SK-MEL-5 (cell line): ENCODE measurements around the gene JOSD2. TPM values are rescaled to one million over a fixed set of nuclear protein-coding genes. Genes with fewer than 3 reads are reported as not detected.
"Not testable (repeated sequence)": the region's sequence is repeated elsewhere in the genome, so short reads cannot be mapped to it uniquely, and the experiment has no call there.

Experiments used
- DNase-seq: peaks from one replicate; pipeline ENCODE4 v3.0.0-alpha.2; 2016; ENCODE audit warnings: low read depth, low spot score
- in situ Hi-C: cut with HindIII; loops from 2 replicates; pipeline ENCODE4 v1.10.0; 2016; ENCODE audit warnings: low sequenced_read_pairs, high pct_unique_total_duplicates, low pct_unique_long_range_greater_than_20kb
- total RNA-seq: library from RNA; depleted of rRNA; stranded (reverse); fragments of >200 nt; shearing (Covaris generic); gene quantifications from 2 replicates; pipeline ENCODE4 v1.2.3, GENCODE V29; 2014

JOSD2 gene
- total RNA-seq, 1 experiment from 2014 or later = 29.0 TPM

GRCh38 chr19:50549059-50549926 is 38.3 kb upstream of the JOSD2 start:
- DNase-seq = no peak
- in situ Hi-C loops = no loop called here

GRCh38 chr19:50548191-50549058 is 37.4 kb upstream of the JOSD2 start:
- DNase-seq = no peak
- in situ Hi-C loops = no loop called here

DNA sequence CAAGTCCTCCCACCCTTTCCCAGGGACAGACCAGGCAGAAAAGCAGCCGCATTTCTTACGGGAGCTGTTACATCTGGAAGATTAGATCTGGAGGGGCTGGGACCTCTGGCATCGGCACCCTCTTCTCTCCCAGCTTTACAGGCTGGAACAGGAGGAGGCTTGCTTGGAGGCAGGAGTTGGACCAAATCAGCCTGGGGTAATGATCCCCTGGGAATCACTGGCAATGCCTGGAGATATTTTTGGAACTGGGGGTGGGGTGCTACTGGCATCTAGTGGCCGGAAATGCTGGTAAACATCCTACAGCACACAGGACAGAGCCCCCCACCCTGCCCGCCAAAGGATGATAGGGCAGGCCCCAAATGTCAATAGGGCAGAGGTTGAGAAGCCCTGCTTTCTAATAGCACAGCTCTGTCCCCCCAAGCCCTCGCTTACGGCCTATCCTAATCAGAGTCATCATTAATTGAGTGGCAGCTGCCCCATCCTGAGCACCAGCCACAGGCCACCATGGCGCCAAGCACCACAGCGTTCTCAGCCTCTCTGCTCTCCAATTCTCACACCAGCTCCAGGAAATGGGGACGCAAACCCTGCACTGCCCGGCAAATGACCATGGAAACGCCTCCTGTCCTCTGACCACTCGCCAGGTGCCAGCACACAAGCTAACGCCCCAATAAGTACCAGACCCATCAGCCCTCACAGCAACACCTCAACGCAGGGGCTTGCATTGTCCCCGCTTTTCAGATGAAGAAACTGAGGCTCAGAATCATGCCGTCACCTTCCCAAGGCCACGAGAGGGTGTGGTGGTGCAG is 36.6 kb upstream of the JOSD2 start:
- no peak for DNase-seq
- in situ Hi-C loops = no loop called here

DNA sequence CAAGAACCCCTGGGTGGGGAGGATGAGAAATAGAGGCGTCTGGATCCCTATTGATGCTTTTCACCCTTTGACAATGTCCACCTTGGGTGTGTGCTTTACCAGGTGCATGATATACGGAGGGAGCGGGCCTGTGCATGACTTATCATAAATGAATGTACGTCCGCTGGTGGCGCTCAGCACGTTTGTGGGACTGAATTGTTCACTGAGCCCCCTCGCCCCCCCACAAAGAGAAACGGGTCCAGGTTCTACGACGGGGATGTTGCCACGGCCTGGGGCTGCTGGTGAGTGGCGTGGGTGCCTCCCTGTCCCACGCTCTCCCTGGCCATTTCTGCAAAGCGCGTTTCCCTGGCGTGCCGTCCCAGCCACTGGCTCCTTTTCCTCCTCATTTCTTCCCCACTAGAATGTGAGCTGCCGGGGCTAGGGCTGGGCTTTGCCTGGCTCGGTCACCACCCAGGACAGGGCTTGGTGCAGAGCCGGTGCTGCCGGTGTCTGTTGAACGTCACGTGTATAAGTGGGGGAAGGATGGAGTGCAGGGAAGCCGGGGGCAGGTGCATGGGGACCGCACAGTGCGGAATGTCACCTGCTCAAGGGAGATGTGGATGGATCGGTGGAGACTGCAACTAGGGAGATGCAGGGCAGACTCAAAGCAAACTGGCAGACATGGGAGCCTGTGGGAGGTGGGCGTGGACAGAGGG is 35.7 kb upstream of the JOSD2 start:
- in situ Hi-C loops = no loop called here
- DNase-seq = no peak

- in situ Hi-C loops = no loop called here
- no peak for DNase-seq
These were observed 32.0 kb upstream of the JOSD2 start for GRCh38 chr19:50542943-50543342.

- in situ Hi-C loops = no loop called here
- peak; percentile 90 for DNase-seq
These were observed 26.8 kb upstream of the JOSD2 start for GRCh38 chr19:50537769-50538230.

DNA sequence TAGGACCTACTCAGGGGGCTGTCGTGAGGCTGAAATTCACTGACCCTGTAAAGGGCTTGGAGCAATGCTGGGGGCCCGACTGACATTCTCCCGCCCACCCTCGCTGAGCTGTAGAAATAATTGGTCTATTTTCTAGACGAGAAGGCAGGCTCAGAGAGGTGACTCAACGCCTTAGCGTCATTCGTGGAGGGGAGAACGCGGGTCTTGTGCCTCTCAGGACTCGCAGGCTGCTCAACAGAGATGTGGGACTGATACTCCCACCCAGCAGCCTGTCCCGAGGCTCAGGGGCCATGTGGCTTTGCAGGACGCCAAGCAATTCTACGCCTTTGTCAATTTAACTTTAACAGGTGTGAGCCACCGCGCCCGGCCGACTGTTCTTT is 26.3 kb upstream of the JOSD2 start:
- in situ Hi-C loops = no loop called here
- DNase-seq = no peak

DNA sequence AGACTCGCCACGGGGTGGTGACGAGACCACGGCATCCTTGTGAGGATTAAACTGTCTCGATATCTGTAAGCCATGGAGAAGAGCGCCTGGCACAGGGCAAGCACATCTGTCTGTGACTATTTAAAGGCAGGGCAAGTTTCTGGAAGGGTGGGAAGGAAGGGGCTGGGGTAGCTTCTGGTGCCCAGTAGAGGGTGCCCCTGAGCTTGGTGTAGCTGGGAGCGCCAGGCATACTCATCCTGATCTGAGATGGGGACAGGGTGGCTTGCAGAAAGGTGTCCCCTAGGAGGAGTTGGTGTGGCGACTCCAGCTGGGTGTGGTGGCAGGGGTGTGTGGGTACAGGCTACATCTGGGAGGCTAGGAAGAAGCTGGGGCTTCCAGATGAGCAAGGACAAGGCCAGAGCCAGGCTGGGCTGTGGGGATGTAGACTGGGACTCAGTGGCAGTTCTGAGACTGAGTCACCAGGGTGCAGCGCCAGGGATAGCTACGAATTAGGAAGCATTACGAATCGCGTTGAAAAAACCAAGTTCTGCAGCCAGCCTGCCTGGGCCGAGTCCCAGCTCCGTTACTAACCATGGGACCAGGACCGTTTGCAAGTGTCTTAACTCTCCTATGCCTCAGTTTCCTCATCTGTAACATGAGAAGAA is 25.8 kb upstream of the JOSD2 start:
- no peak for DNase-seq
- in situ Hi-C loops = no loop called here

- DNase-seq = no peak
- in situ Hi-C loops = no loop called here
These were observed 24.7 kb upstream of the JOSD2 start for GRCh38 chr19:50535672-50536187.

DNA sequence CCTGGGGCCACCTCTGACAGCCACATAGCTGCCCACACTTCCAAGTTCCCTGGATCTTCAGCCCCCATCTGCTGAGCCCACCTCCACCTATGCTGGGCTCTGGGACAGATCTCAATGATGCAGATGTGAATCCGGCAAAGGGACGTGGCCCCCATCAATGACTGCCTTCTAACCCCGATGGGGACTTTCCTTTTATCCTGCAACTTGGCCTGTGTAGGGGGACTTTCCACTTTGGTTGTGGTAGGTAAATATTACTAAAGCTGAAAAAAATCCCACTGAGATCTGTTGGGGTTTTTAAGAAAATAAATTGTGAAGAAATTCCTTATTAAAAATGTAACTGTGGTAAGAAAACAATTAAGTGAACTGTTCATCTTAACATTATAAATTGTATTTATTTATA is 23.5 kb upstream of the JOSD2 start:
- in situ Hi-C loops = no loop called here

DNA sequence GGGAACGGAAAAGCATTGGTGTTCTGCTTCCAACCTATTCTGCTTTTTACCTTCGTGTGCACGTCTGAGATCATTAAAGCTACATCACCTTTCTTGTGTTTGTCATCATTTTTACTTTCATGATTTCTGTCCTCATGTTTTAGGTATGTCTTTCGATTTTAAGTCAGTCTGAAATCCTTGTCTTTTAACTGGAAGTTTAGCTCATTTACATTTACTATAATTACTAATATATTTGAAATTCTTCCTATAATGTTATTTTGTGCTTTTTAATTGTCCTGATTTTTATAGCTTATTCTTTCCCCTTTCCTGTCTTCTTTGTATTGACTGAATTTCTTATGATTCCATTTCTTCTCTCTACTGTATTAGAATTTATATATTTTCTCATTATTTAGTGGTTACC is 22.0 kb upstream of the JOSD2 start:
- in situ Hi-C loops = no loop called here
- DNase-seq = no peak

More for the DNA sequence above, 23.5 kb upstream of the JOSD2 start:
- no peak for DNase-seq

- no peak for DNase-seq
- in situ Hi-C loops = no loop called here
These were observed 20.2 kb upstream of the JOSD2 start for GRCh38 chr19:50531171-50531612.

DNA sequence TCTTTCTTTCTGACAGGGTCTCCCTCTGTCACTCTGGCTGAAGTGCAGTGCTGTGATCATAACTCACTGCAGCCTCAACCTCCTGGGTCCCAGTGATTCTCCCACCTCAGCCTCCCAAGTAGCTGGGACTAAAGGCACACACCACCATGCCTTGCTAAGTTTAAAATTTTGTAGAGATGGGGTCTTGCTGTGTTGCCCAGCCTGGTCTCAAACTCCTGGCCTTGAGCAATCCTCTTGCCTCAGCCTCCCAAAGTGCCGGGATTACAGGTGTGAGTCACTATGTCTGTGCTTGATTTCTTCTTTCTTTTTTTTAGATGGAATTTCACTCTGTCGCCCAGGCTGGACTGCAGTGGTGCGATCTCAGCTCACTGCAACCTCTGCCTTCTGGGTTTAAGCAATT is 17.1 kb upstream of the JOSD2 start:
- in situ Hi-C loops, DNase-seq: not testable (repeated sequence)

DNA sequence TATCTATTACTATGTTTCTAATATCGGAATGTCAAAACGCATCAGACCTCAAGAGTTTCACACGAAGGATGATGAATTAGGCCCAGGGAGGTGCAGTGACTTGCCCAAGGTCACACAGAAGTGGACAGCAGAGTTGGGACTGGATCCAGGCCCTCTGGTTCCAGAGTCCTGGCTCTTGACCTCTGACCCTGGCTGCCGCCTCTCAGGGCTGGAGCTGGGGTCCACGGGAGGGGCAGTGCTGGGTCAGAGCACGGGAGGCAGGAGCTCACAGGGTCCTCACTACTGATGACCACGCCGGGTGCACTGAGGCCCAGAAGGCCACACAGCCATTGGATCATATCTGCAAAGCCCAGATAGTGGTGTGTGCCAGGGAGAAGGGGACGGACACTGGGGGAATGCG is 11.9 kb upstream of the JOSD2 start:
- DNase-seq = no peak
- in situ Hi-C loops = no loop called here

GRCh38 chr19:50520822-50521465 is 10.0 kb upstream of the JOSD2 start:
- DNase-seq = no peak
- in situ Hi-C loops = no loop called here

- no peak for DNase-seq
- in situ Hi-C loops = no loop called here
These were observed 8.1 kb upstream of the JOSD2 start for GRCh38 chr19:50519006-50519575.
